ENCODE data around the gene NAPB.

The NAPB gene

DNA sequence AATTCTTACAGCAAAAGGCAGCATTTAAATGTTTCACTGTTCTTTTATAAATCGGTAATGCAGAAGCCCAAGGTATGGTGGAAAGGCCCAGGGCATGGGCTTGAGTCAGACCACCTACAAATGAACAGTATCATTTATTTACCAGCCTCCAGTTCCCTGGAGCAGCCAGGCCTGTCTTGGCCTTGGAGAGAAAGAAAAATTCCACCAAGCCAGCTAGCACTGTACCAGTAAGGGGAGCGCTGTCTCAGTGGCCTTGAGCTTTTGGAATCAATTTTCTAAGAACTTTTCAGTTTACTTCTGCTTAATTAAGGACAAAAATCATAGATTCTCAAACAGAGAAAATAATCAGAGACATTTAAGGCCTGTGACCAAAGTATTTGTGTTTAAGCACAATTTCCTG, 12.3 kb downstream of the NAPB start:
- Histone ChIP-seq H4K20me1 (ENCODE audit: insufficient read depth, low read length) (no peaks in the 10 kb centered on the region), H3K27ac (ENCODE audit: low read depth, low read length, poor library complexity, severe bottlenecking) (no peak overlapping the region), H3K27me3 (ENCODE audit: insufficient read depth, low read length) (no peaks in the 10 kb centered on the region), H3K9ac (ENCODE audit: low read length) (no peak overlapping the region), H3K4me1 (ENCODE audit: insufficient read depth, low read length, severe bottlenecking) (peaks cover 17% of the 10 kb centered on the region), H3K9me2 (ENCODE audit: low read depth, low read length) (no peaks in the 10 kb centered on the region), H3F3A (ENCODE audit: insufficient read depth, low read length) (no peaks in the 10 kb centered on the region), H2AFZ (ENCODE audit: low read length) (no peak overlapping the region), H3K36me3 (ENCODE audit: insufficient read depth, low read length) (peaks cover 10% of the 10 kb centered on the region; the same call in 1 of the 2 replicates), H3K79me2 (ENCODE audit: insufficient read depth, low read length) (peaks cover 93% of the 10 kb centered on the region), H3K9me3 (ENCODE audit: low read length) (no peaks in the 10 kb centered on the region), H3K4me2 (ENCODE audit: low read length) (no peak overlapping the region), H3K4me3 (ENCODE audit: low read depth, low read length, poor library complexity, severe bottlenecking) (no peak overlapping the region)
- TF ChIP-seq EZH2 (IDR thresholded peaks at IDR 0.05; ENCODE audit: borderline replicate concordance, low read length): no peak
- TF ChIP-seq, protein P1, sequence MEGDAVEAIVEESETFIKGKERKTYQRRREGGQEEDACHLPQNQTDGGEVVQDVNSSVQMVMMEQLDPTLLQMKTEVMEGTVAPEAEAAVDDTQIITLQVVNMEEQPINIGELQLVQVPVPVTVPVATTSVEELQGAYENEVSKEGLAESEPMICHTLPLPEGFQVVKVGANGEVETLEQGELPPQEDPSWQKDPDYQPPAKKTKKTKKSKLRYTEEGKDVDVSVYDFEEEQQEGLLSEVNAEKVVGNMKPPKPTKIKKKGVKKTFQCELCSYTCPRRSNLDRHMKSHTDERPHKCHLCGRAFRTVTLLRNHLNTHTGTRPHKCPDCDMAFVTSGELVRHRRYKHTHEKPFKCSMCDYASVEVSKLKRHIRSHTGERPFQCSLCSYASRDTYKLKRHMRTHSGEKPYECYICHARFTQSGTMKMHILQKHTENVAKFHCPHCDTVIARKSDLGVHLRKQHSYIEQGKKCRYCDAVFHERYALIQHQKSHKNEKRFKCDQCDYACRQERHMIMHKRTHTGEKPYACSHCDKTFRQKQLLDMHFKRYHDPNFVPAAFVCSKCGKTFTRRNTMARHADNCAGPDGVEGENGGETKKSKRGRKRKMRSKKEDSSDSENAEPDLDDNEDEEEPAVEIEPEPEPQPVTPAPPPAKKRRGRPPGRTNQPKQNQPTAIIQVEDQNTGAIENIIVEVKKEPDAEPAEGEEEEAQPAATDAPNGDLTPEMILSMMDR (IDR thresholded peaks at IDR 0.05; ENCODE audit: low read length): no peak

DNA sequence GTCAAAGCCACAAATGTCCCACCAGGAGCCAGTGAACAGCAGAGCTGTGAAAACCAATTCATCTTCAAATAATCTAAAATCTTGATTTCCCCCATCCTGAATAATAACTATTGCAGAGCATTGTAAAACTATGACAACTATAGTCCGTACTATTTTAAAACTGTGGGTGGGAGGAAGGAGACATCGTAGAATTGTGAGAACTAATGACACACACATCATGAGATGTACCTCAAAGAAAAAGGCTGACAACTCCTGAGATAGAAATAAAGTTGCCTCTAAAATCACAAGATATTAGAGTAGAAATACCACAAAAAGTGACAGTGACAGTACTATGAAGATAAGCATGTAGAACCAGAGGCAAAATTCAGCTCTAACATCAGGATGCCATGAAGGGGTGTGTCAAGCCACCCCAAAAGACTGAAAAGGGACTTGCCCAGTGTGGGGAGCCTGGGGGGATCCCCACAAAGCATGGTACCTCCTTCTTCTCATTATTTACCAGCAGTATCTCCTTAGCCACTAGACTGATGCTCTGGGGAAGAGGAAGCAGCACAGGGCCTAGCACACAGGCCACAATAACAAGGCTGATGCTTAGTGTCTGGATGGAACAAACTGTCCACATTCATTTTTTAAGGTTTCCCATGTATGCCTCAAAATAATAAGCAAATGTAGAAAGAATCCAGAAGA, 13.4 kb downstream of the NAPB start:
- H3K4me2 ChIP-seq (ENCODE audit: low read length): no peak overlapping the region
- no peaks in the 10 kb centered on the region for H3K9me3 ChIP-seq (ENCODE audit: low read length)
- peaks cover 17% of the 10 kb centered on the region for H3K4me1 ChIP-seq (ENCODE audit: insufficient read depth, low read length, severe bottlenecking)
- no peaks in the 10 kb centered on the region for H3F3A ChIP-seq (ENCODE audit: insufficient read depth, low read length)
- no peak overlapping the region for H3K9ac ChIP-seq (ENCODE audit: low read length)
- no peaks in the 10 kb centered on the region for H3K9me2 ChIP-seq (ENCODE audit: low read depth, low read length)
- TF ChIP-seq, protein P1 (IDR thresholded peaks at IDR 0.05; ENCODE audit: low read length): no peak
- no peak for TF ChIP-seq EZH2 (IDR thresholded peaks at IDR 0.05; ENCODE audit: borderline replicate concordance, low read length)
- H3K27me3 ChIP-seq (ENCODE audit: insufficient read depth, low read length): no peaks in the 10 kb centered on the region
- peaks cover 12% of the 10 kb centered on the region; the same call in 1 of the 2 replicates for H3K36me3 ChIP-seq (ENCODE audit: insufficient read depth, low read length)
- no peak overlapping the region for H3K27ac ChIP-seq (ENCODE audit: low read depth, low read length, poor library complexity, severe bottlenecking)
- no peak overlapping the region for H3K4me3 ChIP-seq (ENCODE audit: low read depth, low read length, poor library complexity, severe bottlenecking)
- peaks cover 84% of the 10 kb centered on the region for H3K79me2 ChIP-seq (ENCODE audit: insufficient read depth, low read length)
- H4K20me1 ChIP-seq (ENCODE audit: insufficient read depth, low read length): no peaks in the 10 kb centered on the region
- H2AFZ ChIP-seq (ENCODE audit: low read length): no peak overlapping the region

DNA sequence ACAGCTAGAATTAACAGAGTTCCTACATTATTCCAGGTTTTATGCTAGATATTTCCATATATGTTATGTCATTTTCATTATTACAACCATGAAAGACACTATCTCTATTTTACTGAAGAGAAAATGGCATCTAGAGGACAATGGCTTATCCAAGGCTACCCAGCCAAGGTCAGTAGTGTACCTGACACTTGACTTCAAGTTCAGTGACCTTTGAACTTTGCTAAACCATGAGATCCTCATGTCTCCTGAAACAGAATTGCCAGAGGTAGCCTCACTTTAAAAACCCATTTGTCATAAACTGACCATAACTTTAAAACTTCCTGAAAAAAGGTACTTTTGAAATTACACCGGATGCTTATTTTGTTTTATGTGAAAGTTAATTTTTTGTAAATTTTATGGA, 14.4 kb downstream of the NAPB start:
- peaks cover 78% of the 10 kb centered on the region for H3K79me2 ChIP-seq (ENCODE audit: insufficient read depth, low read length)
- no peak overlapping the region for H3K27ac ChIP-seq (ENCODE audit: low read depth, low read length, poor library complexity, severe bottlenecking)
- no peak overlapping the region for H3K4me2 ChIP-seq (ENCODE audit: low read length)
- no peak overlapping the region for H3K9ac ChIP-seq (ENCODE audit: low read length)
- no peaks in the 10 kb centered on the region for H3K9me3 ChIP-seq (ENCODE audit: low read length)
- H2AFZ ChIP-seq (ENCODE audit: low read length): no peak overlapping the region
- H3K4me3 ChIP-seq (ENCODE audit: low read depth, low read length, poor library complexity, severe bottlenecking): no peak overlapping the region
- H3K36me3 ChIP-seq (ENCODE audit: insufficient read depth, low read length): peaks cover 20% of the 10 kb centered on the region; the same call in 1 of the 2 replicates
- H4K20me1 ChIP-seq (ENCODE audit: insufficient read depth, low read length): no peaks in the 10 kb centered on the region
- TF ChIP-seq EZH2 (IDR thresholded peaks at IDR 0.05; ENCODE audit: borderline replicate concordance, low read length): no peak
- TF ChIP-seq, protein P1 (IDR thresholded peaks at IDR 0.05; ENCODE audit: low read length): no peak
- H3K27me3 ChIP-seq (ENCODE audit: insufficient read depth, low read length): no peaks in the 10 kb centered on the region
- H3K9me2 ChIP-seq (ENCODE audit: low read depth, low read length): no peaks in the 10 kb centered on the region
- no peaks in the 10 kb centered on the region for H3F3A ChIP-seq (ENCODE audit: insufficient read depth, low read length)
- peaks cover 12% of the 10 kb centered on the region for H3K4me1 ChIP-seq (ENCODE audit: insufficient read depth, low read length, severe bottlenecking)
